ENCODE data around the gene LCN6.

DNA sequence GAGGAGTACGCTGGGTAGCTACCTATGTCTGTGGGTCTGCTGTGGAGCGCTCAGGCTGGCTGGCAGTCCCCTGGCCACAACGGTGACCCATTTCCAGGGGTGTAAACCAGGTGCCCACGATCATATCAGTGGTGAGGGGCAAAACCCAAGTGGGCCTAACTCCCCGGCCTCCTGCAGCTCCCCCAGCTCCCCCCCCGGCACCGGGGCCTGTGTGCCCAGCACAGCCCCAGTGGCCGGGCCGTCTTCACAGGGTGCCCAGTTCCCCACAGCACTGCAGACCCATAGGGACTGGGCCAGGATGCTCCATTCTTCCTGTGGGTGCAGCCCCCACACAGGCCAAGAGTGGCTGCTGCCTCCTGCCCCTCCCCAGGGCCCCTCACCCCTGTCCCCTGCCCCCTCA is 10.7 kb upstream of the LCN6 start:
- TF ChIP-seq, protein P1, sequence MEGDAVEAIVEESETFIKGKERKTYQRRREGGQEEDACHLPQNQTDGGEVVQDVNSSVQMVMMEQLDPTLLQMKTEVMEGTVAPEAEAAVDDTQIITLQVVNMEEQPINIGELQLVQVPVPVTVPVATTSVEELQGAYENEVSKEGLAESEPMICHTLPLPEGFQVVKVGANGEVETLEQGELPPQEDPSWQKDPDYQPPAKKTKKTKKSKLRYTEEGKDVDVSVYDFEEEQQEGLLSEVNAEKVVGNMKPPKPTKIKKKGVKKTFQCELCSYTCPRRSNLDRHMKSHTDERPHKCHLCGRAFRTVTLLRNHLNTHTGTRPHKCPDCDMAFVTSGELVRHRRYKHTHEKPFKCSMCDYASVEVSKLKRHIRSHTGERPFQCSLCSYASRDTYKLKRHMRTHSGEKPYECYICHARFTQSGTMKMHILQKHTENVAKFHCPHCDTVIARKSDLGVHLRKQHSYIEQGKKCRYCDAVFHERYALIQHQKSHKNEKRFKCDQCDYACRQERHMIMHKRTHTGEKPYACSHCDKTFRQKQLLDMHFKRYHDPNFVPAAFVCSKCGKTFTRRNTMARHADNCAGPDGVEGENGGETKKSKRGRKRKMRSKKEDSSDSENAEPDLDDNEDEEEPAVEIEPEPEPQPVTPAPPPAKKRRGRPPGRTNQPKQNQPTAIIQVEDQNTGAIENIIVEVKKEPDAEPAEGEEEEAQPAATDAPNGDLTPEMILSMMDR (IDR thresholded peaks at IDR 0.05; ENCODE audit: poor library complexity, severe bottlenecking), result no peak
- TF ChIP-seq EP300 (conservative IDR thresholded peaks at IDR 0.05; ENCODE audit: poor library complexity, severe bottlenecking) (no peak), EZH2 (IDR thresholded peaks at IDR 0.05; ENCODE audit: borderline replicate concordance, insufficient read depth, low read length, poor library complexity, severe bottlenecking) (no peak), TAF1 (IDR thresholded peaks at IDR 0.05; ENCODE audit: low read depth) (no peak), REST (IDR thresholded peaks at IDR 0.05; ENCODE audit: borderline replicate concordance) (no peak), RAD21 (conservative IDR thresholded peaks at IDR 0.05) (no peak), POLR2AphosphoS5 (IDR thresholded peaks at IDR 0.05) (no peak)
